NCI-H446 treated with DMSO at 0.1 percent for 48 hours (cell line): ENCODE data around the gene DAAM2.

Experiments used
- DNase-seq: peaks from one replicate; lab custom pipeline; 2025; lab: John Stamatoyannopoulos, UW

DAAM2 gene

GRCh38 chr6:39932386-39932910 is 140.3 kb downstream of the DAAM2 start:
- no peak for DNase-seq

GRCh38 chr6:39933669-39934130 is 141.5 kb downstream of the DAAM2 start:
- DNase-seq = no peak

GRCh38 chr6:39934131-39934757 is 142.1 kb downstream of the DAAM2 start, which contains the start of gene MOCS1:
Gene MOCS1, minus strand, starts transcription at chr6:39934462. Its CDS starts 45 bp downstream, at chr6:39934417.
- peak; percentile 25 for DNase-seq

GRCh38 chr6:39935241-39935640 is 143.1 kb downstream of the DAAM2 start:
- DNase-seq = peak; percentile 14

GRCh38 chr6:39936857-39937256 is 144.7 kb downstream of the DAAM2 start:
- no peak for DNase-seq

GRCh38 chr6:39937686-39938333 is 145.6 kb downstream of the DAAM2 start:
- DNase-seq = no peak

GRCh38 chr6:39938773-39939654 is 146.8 kb downstream of the DAAM2 start:
- DNase-seq = no peak

- no peak for DNase-seq
Observed at GRCh38 chr6:39941138-39941537, 149.0 kb downstream of the DAAM2 start.

GRCh38 chr6:39941820-39942219 is 149.6 kb downstream of the DAAM2 start:
- DNase-seq = no peak

GRCh38 chr6:39942903-39943580 is 150.9 kb downstream of the DAAM2 start:
- DNase-seq = no peak

- DNase-seq = no peak
Observed at GRCh38 chr6:39945626-39946025, 153.4 kb downstream of the DAAM2 start.

GRCh38 chr6:39947611-39948068 is 155.5 kb downstream of the DAAM2 start:
- DNase-seq = no peak

- DNase-seq = no peak
Observed at GRCh38 chr6:39948199-39948791, 156.1 kb downstream of the DAAM2 start.

- no peak for DNase-seq
Observed at GRCh38 chr6:39950125-39950720, 158.0 kb downstream of the DAAM2 start.

GRCh38 chr6:39951191-39951590 is 159.0 kb downstream of the DAAM2 start:
- no peak for DNase-seq

GRCh38 chr6:39951716-39952115 is 159.5 kb downstream of the DAAM2 start:
- DNase-seq = no peak

- DNase-seq = no peak
Observed at GRCh38 chr6:39952167-39952566, 160.0 kb downstream of the DAAM2 start.

- DNase-seq = no peak
Observed at GRCh38 chr6:39953076-39953618, 161.0 kb downstream of the DAAM2 start.
